ENCODE data around the gene DPP10.

DNA sequence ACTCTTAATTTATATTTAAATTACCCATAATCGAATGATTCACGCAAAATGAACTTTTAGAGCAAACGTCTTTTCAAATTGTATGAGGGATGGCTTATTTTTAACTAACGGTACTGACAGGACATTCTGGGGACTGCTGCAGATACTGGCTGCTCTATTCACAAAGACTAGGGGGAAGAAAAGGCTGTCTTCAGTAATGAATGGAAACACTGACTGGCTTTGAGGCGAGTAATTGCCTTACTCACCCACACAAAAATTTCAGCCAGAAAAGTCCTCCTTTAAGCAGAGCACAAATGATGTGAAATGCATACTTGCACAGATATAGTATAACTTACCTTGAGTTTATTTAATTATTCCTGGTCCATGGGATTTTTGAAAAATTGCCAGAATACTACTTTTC, 852.6 kb downstream of the DPP10 start:
- TF ChIP-seq, protein P1, sequence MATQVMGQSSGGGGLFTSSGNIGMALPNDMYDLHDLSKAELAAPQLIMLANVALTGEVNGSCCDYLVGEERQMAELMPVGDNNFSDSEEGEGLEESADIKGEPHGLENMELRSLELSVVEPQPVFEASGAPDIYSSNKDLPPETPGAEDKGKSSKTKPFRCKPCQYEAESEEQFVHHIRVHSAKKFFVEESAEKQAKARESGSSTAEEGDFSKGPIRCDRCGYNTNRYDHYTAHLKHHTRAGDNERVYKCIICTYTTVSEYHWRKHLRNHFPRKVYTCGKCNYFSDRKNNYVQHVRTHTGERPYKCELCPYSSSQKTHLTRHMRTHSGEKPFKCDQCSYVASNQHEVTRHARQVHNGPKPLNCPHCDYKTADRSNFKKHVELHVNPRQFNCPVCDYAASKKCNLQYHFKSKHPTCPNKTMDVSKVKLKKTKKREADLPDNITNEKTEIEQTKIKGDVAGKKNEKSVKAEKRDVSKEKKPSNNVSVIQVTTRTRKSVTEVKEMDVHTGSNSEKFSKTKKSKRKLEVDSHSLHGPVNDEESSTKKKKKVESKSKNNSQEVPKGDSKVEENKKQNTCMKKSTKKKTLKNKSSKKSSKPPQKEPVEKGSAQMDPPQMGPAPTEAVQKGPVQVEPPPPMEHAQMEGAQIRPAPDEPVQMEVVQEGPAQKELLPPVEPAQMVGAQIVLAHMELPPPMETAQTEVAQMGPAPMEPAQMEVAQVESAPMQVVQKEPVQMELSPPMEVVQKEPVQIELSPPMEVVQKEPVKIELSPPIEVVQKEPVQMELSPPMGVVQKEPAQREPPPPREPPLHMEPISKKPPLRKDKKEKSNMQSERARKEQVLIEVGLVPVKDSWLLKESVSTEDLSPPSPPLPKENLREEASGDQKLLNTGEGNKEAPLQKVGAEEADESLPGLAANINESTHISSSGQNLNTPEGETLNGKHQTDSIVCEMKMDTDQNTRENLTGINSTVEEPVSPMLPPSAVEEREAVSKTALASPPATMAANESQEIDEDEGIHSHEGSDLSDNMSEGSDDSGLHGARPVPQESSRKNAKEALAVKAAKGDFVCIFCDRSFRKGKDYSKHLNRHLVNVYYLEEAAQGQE (IDR thresholded peaks at IDR 0.05; ENCODE audit: insufficient read depth in 1 of 2, low read depth in 2 of 2, low read length in 2 of 2) = no peak
- no peak for TF ChIP-seq TAF1 (IDR thresholded peaks at IDR 0.05; ENCODE audit: borderline replicate concordance, insufficient read depth, low read length)
- no peak for TF ChIP-seq POLR2AphosphoS5 (IDR thresholded peaks at IDR 0.05; ENCODE audit: low read depth, low read length)
